DOHH2 (cell line): Measurements from ENCODE around the gene RBCK1.

Experiments used
- H3F3A ChIP-seq: fragments of 200-600 bp; sonication (generic), shearing (Covaris generic); 2 replicates; pipeline ENCODE4 v1.6.0; 2016; ENCODE audit warnings: antibody characterized with exemption, mild to moderate bottlenecking; ENCODE audit not compliant: control insufficient read depth, insufficient read depth
- H3K27ac ChIP-seq: fragments of 200-600 bp; sonication (generic); 2 replicates; pipeline ENCODE4 v1.5.1; 2014; ENCODE audit warnings: low read depth, mild to moderate bottlenecking, low read length, moderate library complexity
- H3K27me3 ChIP-seq: fragments of 200-600 bp; sonication (generic); 2 replicates; pipeline ENCODE4 v1.6.1; 2014; ENCODE audit warnings: mild to moderate bottlenecking, low read length, mixed read lengths; ENCODE audit not compliant: control insufficient read depth
- H3K36me3 ChIP-seq: fragments of 200-600 bp; sonication (generic); 2 replicates; pipeline ENCODE4 v1.6.1; 2014; ENCODE audit warnings: mild to moderate bottlenecking, low read length, moderate library complexity, mixed read lengths; ENCODE audit not compliant: control insufficient read depth
- H3K4me1 ChIP-seq: fragments of 200-600 bp; sonication (generic); 2 replicates; pipeline ENCODE4 v1.6.1; 2014; ENCODE audit warnings: mild to moderate bottlenecking, low read length, mixed read lengths; ENCODE audit not compliant: control insufficient read depth
- H3K4me2 ChIP-seq: fragments of 200-600 bp; sonication (generic); 2 replicates; pipeline ENCODE4 v1.6.0; 2014; ENCODE audit warnings: mild to moderate bottlenecking, low read length, moderate library complexity
- H3K4me3 ChIP-seq: fragments of 200-600 bp; sonication (generic); 2 replicates; pipeline ENCODE4 v1.5.1; 2014; ENCODE audit warnings: mild to moderate bottlenecking, low read length, mixed read lengths
- H3K79me2 ChIP-seq: fragments of 200-600 bp; sonication (generic); 2 replicates; pipeline ENCODE4 v1.6.1; 2014; ENCODE audit warnings: mild to moderate bottlenecking, low read length, mixed read lengths; ENCODE audit not compliant: control insufficient read depth
- H3K9me2 ChIP-seq: fragments of 200-600 bp; sonication (generic); replicated peaks from 2 replicates; pipeline ENCODE4 v1.6.1; 2014; ENCODE audit warnings: mild to moderate bottlenecking, low read length, mixed read lengths; ENCODE audit not compliant: control insufficient read depth
- H3K9me3 ChIP-seq: fragments of 200-600 bp; sonication (generic); 2 replicates; pipeline ENCODE4 v1.6.1; 2014; ENCODE audit warnings: antibody characterized with exemption, low read length, mixed read lengths; ENCODE audit not compliant: control insufficient read depth, insufficient read depth
- H4K20me1 ChIP-seq: fragments of 200-600 bp; sonication (generic); 2 replicates; pipeline ENCODE4 v1.6.0; 2014; ENCODE audit warnings: low read depth, mild to moderate bottlenecking, antibody characterized with exemption, low read length, moderate library complexity; ENCODE audit not compliant: control insufficient read depth, insufficient read depth
- CTCF ChIP-seq: fragments of 200-600 bp; sonication (generic); IDR thresholded peaks from one replicate; pipeline ENCODE4 v1.5.1; 2014; ENCODE audit warnings: antibody characterized with exemption, mild to moderate bottlenecking, low read depth, low read length; ENCODE audit not compliant: poor library complexity, severe bottlenecking
- EZH2phosphoT487 ChIP-seq: fragments of 200-600 bp; sonication (generic); IDR thresholded peaks from 2 replicates; pipeline ENCODE4 v1.6.1; 2017; ENCODE audit warnings: borderline replicate concordance, mild to moderate bottlenecking, antibody characterized with exemption, low read length, moderate library complexity, mixed read lengths

Gene RBCK1

GRCh38 chr20:432208-432607 is 24.1 kb downstream of the RBCK1 start:
- Histone ChIP-seq H3K27me3 (no peaks in the 10 kb centered on the region), H3K79me2 (no peaks in the 10 kb centered on the region), H3F3A (no peaks in the 10 kb centered on the region), H3K27ac (no peak overlapping the region), H3K9me2 (no peaks in the 10 kb centered on the region), H3K9me3 (no peaks in the 10 kb centered on the region), H3K4me2 (no peak overlapping the region), H3K4me3 (no peak overlapping the region), H3K4me1 (peaks cover 17% of the 10 kb centered on the region), H3K36me3 (peaks cover 16% of the 10 kb centered on the region), H4K20me1 (no peaks in the 10 kb centered on the region; the same call in 1 of the 2 replicates)
- TF ChIP-seq EZH2phosphoT487 (no peak), CTCF (no peak)

GRCh38 chr20:432677-433299 is 24.7 kb downstream of the RBCK1 start:
- no peaks in the 10 kb centered on the region for H4K20me1 ChIP-seq
- H3K27ac ChIP-seq, result no peak overlapping the region

DNA sequence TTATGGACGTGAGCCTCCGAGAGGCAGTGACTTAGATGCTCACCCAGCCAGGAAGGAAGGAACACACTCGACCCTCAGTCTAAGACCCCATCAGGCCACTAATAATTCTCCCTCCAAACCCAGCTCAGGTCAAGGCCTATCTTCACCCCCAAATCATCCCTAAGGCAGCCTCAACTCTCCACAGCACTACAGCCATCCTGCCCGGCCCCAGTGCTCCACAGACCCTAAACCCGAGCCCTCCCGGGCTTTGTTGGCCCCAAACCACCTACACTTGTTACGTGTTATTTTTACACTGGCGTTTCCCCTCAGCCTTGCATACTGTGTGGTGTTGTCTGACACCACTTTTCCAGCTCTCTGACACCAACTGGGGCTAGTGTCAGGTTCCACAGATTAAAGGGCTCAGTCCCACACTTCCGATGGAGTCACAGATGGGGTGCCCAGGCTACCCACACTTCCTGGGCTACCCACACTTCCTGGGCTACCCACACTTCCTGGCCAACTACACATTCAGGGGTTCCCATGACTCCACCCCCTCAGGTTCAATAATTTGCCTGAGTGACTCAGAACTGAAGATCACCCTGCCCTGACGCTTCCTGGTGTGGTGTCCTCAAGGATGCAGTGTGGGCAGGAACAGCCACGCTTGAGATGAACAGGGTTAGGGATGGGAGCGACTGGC is 25.3 kb downstream of the RBCK1 start:
- H3K27ac ChIP-seq, result peak overlapping the region; percentile 10; the same call in 1 of the 2 replicates

More at GRCh38 chr20:432677-433299, 24.7 kb downstream of the RBCK1 start:
- H3K79me2 ChIP-seq, result no peaks in the 10 kb centered on the region
- H3K4me2 ChIP-seq, result no peak overlapping the region
- no peak overlapping the region for H3K4me3 ChIP-seq
- peaks cover 22% of the 10 kb centered on the region for H3K4me1 ChIP-seq
- TF ChIP-seq CTCF, result no peak
- TF ChIP-seq EZH2phosphoT487, result no peak
- H3K36me3 ChIP-seq, result peaks cover 21% of the 10 kb centered on the region
- H3K9me3 ChIP-seq, result no peaks in the 10 kb centered on the region
- H3K27me3 ChIP-seq, result no peaks in the 10 kb centered on the region
- no peaks in the 10 kb centered on the region for H3K9me2 ChIP-seq
- H3F3A ChIP-seq, result no peaks in the 10 kb centered on the region

More for the DNA sequence above, 25.3 kb downstream of the RBCK1 start:
- no peak overlapping the region for H3K4me3 ChIP-seq
- H3K4me1 ChIP-seq, result peaks cover 29% of the 10 kb centered on the region
- TF ChIP-seq EZH2phosphoT487 (no peak), CTCF (no peak)
- no peaks in the 10 kb centered on the region for H3K9me3 ChIP-seq
- peak overlapping the region; percentile 34; the same call in 1 of the 2 replicates for H3K4me2 ChIP-seq
- H3K36me3 ChIP-seq, result peaks cover 27% of the 10 kb centered on the region
- H3K9me2 ChIP-seq, result no peaks in the 10 kb centered on the region
- H3K79me2 ChIP-seq, result no peaks in the 10 kb centered on the region
- H3F3A ChIP-seq, result no peaks in the 10 kb centered on the region
- no peaks in the 10 kb centered on the region for H3K27me3 ChIP-seq
- H4K20me1 ChIP-seq, result no peaks in the 10 kb centered on the region; the same call in 1 of the 2 replicates
